GOT3 (cell line): ENCODE data around the gene AK8.

Experiments used
- DNase-seq: peaks from one replicate; lab custom pipeline; 2025; ENCODE audit warnings: mixed read lengths; lab: John Stamatoyannopoulos, UW

The AK8 gene

DNA sequence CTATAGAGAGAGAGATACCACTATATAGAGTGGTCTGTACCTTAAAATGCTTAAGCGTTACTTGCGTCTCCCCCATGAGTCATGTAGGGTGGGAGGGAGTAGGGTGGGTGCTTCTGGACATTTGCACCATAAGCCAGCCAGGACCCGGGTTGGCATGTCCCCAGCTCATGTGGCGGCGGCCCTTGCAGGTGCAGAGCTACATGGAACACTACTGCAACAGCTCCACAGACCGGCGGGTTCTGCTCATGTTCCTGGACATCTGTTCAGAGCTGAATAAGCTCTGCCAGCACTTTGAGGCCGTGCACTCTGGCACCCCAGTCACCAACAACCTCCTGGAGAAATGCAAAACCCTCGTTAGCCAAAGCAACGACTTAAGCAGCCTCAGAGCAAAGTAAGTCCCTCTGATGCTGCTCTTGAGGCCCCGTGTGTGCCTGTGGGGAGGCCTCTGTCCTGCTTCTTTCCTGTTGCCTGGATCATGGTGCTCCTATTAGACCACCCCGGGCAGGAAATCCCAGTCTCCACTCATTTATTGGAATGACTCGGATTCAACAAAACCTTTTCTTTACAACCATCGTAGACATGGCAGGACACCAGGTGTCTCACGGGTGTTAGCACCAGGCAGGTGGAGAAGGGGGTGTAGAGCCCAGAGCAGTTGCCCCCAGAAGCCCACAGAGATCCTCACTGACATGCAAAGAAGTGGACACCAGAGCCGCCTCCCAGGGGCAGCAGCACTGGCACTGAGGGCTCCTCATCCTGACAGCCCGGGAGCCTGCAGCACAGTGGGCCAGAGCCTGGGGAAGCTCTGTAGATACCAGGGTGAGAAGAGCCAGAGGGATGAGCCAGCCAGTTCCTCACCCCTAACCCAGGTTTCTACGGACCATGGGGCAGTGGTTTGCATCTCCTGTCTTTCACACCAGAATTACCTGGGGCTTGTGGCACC is 9.4 kb upstream of the AK8 start:
- DNase-seq = no peak

DNA sequence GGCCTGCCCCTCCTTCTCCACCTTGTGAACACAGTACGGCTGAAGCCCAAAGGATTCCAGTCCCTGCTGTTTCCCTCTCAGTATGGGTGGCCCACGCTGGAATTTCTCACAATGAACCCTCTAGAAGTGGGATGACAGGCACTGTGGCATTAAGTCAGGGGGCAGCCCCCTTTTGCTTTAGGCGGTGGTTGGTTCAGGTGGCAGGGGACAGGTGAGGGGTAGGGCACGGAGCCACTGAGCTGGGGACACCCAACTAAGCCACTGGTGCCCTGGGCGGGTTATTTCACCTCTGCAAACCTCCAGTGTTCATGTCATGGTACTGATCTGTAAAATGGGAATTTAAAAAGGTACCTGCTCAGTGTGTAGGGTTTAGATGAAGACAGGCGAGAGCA is 8.2 kb upstream of the AK8 start:
- DNase-seq = no peak

DNA sequence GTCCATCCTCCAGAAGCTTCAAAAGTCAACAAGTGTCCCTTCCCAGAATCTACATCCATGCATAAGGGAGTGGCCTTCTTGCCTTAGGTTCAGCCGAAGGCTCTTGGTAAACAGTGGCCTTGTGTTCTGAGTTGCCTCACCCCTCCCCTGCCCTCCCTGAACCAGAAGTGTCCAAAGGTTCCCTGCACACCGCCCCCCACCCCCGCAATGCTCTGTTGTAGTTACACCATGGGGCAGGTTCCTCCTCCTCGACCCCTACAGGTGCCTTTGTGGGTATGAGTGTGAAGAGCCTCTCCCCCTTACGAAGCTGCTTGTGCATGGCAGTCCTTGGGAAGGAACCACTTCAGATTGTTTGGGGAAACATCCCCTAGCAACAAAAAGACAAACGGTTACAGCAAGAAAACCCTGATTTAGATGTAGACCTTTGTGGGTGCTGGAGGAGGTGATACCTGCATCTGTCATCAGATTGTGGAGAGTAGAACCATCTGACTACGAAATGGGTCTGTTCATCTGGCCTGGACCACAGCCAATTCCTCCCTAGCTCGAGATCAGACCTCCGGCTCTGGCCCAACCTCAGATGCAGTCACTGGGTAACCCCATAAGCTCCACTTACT is 7.7 kb upstream of the AK8 start:
- DNase-seq = no peak

DNA sequence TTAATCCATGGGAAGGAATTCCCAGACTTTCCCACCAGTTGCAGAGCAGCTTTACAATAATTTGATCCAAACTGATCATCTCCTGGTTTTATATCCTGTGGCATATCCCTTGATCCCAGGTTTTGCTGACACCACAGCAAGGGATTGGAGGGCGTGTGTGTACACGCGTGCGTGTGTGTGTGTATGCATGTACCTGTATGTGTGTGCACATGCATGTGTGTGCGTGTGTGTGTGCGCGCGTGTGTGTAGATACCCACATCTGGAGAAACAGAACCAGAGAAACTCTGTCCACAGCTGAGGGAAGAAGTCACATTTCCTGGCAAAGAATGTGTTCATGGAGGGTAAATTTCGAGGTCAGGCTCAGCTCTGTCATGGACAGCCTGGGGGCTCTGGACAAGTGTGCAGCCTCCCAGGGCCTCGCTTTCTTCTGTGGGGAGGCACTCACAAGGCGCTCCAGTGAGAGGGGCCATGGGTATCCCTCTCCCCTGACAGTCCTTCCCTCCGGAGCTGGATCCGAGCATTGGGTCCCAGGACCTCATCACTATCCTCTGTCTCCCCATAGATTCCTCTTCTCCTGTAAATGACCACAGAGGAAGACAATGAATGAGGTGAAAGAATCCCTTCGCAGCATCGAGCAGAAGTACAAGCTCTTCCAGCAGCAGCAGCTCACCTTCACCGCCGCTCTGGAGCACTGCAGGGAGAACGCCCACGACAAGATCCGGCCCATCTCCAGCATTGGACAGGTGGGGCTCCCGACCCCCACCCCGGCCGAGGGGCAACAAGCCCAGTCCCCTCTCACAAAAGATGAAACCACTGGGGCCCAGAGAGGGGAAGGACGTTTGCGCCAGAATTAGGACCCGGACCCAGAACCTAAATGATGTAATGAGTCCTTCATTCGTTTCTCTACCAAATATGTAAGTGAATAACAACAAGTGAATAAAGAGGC is 5.5 kb upstream of the AK8 start:
- no peak for DNase-seq

DNA sequence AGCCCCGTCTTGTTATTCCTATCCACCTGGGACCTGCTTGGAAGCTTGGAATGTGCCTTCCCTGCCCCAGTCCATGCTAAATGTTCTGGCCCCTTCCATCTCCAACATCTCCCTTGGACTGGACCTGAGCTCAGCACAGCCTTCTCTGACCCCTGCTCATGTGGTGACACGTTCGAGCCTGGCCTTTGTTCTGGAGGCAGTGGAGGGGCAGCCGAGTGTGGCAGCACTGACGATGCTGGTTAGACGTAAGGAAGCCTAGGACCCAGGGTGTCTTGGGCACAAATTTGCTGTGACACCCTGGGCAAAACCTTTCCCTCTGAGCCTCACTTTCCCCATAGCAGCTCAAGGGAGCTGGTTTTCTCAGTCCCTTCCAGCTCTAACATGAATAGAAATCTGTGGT is 4.5 kb upstream of the AK8 start:
- no peak for DNase-seq

DNA sequence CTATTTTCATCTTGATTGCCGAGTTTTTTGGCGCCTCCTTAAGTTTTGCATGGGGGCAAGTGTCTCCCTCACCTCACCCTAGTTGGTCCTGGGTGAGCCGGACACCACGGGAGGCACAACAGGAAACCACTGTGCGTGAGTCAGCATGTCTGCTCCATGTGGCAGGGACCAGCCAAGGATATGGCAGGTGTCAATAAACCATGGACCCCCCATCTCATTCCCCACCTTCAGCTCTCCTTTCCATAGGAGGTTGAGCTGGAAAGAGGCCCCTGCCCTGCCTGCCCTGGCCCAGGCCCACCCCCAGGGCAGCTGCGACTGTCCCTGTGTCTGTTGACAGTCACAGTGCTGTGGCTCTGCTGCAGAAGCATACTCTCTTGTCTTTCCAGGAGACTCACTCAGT is 3.7 kb upstream of the AK8 start:
- DNase-seq = no peak

DNA sequence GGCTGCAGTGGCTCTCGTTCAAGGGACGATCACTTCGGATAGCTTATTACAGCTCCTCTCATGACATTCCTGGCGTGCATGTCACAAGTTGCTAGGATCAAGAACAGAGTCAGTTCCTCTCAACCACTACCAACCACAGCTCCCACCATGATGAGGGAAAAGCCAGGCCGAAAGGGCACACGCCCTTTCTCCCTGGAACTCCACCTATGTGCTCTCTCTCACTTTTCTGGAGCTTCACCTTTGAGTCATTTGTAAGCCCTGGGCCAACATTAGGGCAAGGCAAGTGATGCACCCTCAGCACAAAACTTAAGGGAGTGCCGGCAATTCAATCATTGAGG is 2.2 kb upstream of the AK8 start:
- DNase-seq = no peak

DNA sequence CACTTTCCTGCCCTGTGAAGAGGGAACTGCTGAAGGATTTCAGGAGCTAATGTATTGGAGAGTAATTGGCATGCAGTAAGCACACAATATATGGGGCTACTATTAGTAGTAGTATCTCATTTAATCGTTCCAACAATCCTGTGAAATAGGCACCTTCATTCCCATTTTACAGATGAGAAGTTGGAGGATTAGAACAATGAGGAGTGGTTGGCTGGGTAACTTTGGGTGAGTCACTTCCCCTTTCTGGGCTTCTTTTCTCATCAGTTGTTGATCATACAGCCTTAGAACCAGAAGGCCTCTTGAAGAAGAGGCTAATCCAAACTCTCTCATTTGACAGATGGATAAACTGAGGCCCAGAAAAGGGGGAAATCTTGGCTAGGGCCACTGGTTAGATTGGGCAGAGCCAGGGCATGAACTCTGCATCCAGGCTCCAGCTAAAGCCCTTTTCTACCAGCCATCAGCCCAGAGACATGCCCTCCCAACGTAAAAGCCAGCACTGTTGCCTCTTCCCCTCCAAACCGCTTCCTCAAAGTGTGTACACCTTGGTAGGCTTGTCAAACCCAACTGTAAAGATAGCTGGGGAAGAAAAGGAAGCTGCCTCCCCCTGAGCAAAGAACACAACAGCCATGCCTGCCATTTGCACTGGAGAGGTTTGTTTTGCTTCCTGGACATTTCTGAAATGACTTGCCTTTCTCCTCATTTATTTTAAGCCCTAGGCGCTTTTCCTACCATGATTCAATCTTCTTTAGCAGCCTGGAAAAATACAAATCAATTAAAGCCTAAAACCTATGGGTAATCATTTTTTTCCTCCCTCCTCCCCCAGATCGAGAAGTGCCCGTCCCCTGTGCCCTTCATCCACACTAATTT is 1.6 kb upstream of the AK8 start:
- no peak for DNase-seq

DNA sequence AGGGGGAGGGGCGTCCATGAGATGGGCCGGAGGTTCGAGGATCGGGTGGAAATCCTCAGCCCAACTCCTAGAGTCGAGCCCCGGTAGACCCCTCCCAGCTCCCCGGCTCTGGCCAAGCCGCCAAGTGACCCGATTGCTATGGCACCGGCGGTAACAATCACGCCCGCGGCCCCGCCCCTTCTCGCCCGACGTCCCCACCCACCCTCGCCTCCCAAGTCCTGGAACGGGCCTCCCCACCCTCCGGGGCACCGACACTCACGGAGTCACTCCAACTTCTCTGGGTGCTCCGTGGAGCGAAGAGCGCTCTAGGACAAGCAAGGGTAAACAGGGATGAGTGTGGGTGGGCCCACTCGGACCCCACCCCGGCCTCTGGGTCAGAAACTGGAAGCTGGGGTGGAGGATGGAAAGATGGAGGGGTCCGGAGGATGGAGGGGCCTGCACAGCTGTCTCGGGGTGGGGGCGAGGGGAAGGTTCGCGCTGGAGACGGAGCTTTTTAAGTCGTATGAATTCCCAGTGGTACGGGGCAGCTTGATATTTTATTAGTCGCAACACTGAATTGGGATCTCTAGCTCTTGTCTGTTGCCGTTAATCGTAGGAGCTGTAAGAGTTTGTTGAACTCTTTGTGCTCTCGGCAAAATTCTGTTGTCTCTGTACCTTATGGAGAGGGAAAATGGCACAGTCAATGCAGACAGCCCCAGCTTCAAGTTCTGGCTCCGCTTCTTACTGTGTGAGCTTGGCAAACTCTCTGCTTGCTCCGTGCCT is 792 bp upstream of the AK8 start, which contains the start of gene SPACA9:
TSS of gene SPACA9 (plus strand) at position 204 of the 762 bp plus-strand sequence. CDS start 5,050 bp downstream, outside the sequence.
- DNase-seq = no peak

DNA sequence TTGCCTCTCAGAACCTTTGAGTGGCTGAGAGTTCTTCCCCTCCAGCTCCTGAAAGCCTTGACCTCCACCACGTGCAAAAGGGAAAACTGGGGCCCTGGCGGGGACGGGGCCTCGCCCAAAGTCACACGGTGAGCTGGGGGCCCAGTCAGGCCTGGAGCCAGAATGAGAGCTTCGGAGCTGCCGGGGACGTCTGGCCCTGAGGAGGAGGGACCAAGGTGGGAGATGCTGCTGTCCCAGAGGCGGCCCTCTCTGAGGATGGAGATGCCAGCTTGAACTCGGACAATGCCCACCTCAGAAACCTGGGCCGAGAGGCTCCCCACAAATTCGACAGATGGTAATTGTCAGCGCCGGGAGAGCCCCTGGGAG is 643 bp downstream of the AK8 start:
- no peak for DNase-seq

DNA sequence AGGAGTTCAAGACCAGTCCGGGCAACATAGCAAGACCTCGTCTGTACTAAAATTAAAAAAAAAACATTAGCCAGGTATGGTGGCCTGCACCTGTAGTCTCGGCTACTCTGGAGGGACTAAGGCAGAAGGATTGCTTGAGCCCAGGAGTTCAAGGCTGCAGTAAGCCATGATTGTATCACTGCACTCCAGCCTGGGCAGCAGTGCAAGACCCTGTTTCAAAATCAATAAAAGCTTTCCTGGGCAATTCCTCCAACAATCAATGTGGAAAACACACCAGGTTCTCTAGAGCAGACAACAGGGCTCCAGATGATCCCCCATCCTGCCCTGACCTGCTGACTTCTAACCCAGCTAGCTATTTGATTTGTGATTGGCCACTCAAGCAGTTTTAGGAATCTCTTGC is 1.2 kb downstream of the AK8 start:
- no peak for DNase-seq

DNA sequence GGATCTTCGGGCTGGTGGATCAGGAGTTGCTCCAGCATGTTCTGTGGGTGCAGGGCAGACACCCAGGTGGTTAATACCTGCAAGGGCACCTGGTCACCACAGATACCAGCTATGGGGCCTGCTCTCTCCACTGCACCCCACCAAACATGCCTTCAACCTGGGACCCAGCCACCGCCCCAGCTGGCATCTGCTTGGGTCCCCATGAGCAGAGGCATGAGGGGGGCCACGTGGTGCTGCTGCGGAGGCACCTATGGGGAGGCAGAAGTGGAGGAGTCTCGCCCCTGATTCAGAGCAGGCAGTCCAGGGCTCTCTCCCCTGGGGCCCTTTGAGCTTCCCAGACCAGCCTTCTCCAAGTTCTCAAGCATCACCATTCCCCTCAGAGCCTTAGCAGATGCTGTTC is 2.9 kb downstream of the AK8 start:
- no peak for DNase-seq

DNA sequence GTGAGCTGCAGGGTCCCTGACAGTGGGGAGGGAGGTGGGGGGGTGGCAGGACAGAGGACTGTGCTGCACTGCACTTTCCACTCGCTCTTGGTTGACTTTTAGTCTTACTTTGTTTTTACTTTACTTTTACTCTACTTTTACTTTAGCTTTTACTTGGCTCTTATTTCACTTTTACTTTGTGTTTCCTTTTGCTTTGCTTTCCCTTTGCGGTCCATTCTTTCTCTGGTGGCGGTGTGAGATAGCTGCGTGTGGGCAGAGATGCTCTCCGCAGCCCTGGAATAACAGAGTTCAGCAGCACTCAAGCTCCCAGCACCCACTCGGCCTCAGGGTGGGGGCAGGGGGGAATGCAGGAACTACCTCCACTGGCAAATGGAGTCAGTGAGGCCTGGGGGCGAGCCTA is 4.7 kb downstream of the AK8 start:
- no peak for DNase-seq

DNA sequence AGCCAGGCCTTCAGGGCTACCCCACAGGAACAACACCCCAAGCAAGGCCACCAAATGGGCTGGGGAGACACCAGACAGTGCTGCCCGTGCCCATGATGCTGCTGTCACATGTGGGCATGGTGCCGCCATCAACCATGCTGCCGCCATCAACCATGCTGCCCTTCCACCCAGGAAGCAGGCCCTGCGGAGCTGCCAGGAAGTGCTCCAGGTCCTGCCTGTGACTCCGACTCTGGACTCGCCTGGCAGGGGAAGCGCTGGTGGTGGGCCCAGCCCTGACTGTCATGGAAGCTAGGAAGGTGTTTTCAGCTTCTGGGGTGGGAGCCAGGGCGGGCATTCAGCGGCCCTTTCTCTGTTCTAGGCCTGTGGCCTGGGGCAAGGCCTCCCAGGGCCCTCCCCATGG is 8.8 kb downstream of the AK8 start:
- DNase-seq = no peak

DNA sequence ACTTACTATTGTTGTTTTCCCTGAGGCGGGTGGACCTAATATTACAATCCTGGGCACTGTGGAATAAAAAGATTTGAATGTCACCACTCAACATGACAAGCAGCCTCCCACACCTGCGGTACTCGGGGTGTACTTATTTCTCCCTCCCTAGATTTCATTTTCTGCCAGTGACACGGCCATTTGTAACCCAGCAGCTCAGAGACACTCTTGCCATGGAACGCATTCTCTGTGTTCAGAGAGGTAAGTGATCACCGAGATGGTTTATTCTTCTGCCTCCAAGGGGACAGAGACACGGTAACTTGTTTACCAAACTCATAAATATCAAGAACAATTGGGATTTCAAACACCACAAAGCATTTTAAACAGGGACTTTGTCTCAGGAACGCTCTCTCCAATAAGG is 11.2 kb downstream of the AK8 start:
- DNase-seq = no peak

DNA sequence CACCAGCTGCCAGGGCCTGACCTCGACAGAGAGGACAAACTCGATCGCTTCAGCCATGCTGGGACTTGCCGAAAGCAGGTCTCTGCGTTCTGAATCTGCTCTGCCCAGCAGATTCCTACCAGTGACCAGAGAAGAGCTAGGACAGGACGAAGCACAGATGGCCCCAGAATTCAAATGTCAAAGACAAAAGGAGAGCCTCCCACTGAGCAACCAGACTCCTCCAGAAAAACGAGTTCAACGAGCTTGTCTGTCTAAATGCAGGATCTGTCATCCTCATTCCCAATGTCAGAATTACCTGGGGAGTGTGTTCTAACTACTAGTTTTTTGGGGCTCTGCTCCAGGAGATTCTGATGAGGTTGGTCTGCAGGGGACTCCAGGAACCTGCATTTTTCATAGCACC is 13.4 kb downstream of the AK8 start:
- no peak for DNase-seq

DNA sequence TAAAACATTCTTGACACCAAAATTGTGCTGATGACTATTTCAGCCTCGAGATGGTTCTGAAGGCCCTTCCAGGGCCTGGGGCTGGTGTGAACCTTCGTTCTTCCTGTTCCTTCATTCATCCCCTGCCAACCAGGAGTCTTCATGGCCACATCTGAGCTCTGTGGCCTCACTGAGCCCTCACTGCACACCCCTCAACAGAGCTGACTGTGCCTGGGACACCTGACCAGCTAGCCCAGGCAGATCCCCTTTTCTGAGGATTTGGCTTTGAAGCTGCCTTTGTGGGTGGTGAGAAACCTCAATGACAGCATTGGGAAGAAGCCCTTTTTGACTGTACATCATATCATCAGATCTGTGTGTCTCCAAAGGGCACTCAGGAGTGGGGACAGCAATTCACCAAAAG is 13.8 kb downstream of the AK8 start:
- no peak for DNase-seq

DNA sequence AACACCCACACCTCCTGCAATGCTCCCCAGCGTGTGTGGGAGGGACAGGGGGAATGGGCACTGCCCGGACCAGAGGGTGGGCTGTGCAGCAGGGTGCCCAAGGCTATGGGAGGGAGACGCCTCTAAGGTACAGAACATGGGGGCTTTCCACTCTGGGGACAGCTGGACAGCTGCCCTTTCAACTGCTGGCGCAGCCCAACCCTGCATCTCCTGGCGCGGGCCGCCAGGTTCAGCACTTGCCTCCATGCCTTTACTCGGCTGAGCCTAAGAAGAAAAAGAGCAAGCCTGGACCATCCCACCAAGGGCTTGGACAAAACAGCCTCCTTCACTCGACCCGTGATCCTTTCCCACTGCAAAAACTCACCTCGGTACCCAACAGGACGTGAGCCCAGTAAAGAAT is 15.0 kb downstream of the AK8 start:
- no peak for DNase-seq

DNA sequence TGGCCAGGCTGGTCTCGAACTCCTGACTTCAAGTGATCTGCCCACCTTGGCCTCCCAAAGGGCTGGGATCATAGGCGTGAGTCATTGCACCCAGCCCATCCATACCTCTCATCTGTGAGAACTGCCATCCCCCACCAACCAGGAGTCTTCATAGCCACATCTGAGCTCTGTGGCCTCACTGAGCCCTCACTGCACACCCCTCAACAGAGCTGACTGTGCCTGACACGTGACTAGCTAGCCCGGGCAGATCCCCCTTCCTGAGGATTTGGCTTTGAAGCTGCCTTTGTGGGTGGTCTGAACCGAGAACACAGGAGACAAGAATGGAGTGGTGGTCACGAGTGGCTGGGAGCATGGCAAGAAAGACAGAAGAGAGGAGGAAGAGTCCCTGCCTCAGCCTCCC is 15.6 kb downstream of the AK8 start:
- no peak for DNase-seq

DNA sequence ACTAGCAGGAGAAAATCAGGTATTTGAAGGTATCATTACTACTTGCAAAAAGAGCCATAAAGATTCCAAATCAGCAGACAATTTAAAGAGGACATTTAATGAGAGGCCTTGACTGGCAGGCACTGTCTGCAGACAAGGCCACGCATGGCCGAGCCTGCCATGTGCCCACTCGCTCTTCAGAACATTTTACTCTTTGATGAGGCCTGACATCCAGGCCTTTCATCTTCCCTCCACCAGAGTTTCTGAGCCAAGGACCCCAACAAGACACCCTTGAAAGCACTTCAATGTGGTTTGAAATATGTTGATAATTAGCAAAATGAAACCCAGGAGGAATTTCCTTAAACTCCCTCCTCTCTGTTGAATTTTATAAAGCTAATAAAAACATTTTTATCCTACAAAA is 16.4 kb downstream of the AK8 start:
- no peak for DNase-seq

DNA sequence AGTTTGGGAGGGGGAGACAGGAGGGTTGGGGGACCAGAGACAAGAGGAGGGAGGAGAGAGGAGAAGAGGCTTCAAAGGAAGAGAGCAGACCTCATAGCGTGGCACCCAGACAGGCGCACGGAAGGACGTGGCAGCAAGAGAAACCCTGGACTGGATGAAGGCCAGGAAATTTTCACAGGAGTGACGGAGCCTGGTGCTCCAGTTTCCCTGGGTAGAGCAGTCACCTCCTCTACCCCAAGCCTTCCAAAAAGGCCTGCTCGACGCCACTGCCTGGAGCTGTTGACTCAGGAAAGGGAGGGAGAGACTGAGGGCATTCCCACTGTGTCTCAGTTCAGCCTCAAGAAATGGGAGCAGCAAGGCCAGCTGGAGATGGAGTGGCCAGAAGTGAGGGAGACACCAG is 19.3 kb downstream of the AK8 start:
- DNase-seq = no peak
